ENCODE measurements around the gene ESYT1. TPM values are rescaled to one million over a fixed set of nuclear protein-coding genes. Genes with fewer than 3 reads are reported as not detected.
A peak's percentile ranks its signal among the peaks of the same experiment; 100 is the strongest.

Gene ESYT1
- total RNA-seq, 3 donors from 2014 or later, result 44.9 to 75.7 (median 52.0) TPM

- ATAC-seq, result peak; percentile 64
- H3K9me3 ChIP-seq, result no peaks in the 10 kb centered on the region
- peaks cover 21% of the 10 kb centered on the region for H3K4me1 ChIP-seq (ENCODE audit: low read depth)
- TF ChIP-seq CTCF (IDR thresholded peaks at IDR 0.05), result no peak
- H3K36me3 ChIP-seq (ENCODE audit: low read depth), result no peaks in the 10 kb centered on the region
- peak overlapping the region; percentile 31 for H3K4me3 ChIP-seq
- intact Hi-C loops (cut with DNase I, micrococcal nuclease), result loop anchor here in 1 of 2 donors (10.0 kb wide), 1 partner anchor 65 kb away; the partner anchor contains the start of gene ESYT1
- peak; percentile 85 to 93 (median 87) for DNase-seq
Observed at GRCh38 chr12:56189918-56190694, 62.0 kb downstream of the ESYT1 start.

GRCh38 chr12:56190695-56191155, 62.7 kb downstream of the ESYT1 start:
- DNase-seq, result no peak
- H3K4me3 ChIP-seq, result peak overlapping the region; percentile 31
- intact Hi-C loops (cut with DNase I, micrococcal nuclease), result no loop called here
- peaks cover 21% of the 10 kb centered on the region for H3K4me1 ChIP-seq (ENCODE audit: low read depth)
- H3K36me3 ChIP-seq (ENCODE audit: low read depth), result no peaks in the 10 kb centered on the region
- H3K9me3 ChIP-seq, result no peaks in the 10 kb centered on the region
- no peak for ATAC-seq
- no peak for TF ChIP-seq CTCF (IDR thresholded peaks at IDR 0.05)

GRCh38 chr12:56192582-56192981, 64.5 kb downstream of the ESYT1 start:
- Histone ChIP-seq H3K9me3 (no peaks in the 10 kb centered on the region), H3K4me1 (ENCODE audit: low read depth) (peaks cover 15% of the 10 kb centered on the region), H3K36me3 (ENCODE audit: low read depth) (no peaks in the 10 kb centered on the region), H3K4me3 (no peak overlapping the region)
- TF ChIP-seq CTCF (IDR thresholded peaks at IDR 0.05), result no peak
- intact Hi-C loops (cut with DNase I, micrococcal nuclease), result no loop called here
- ATAC-seq (no peak), DNase-seq (no peak)

GRCh38 chr12:56193025-56193578, 65.0 kb downstream of the ESYT1 start:
- Histone ChIP-seq H3K9me3 (no peaks in the 10 kb centered on the region), H3K4me3 (no peak overlapping the region), H3K4me1 (ENCODE audit: low read depth) (peaks cover 10% of the 10 kb centered on the region), H3K36me3 (ENCODE audit: low read depth) (no peaks in the 10 kb centered on the region)
- intact Hi-C loops (cut with DNase I, micrococcal nuclease), result no loop called here
- peak; percentile 19 for ATAC-seq
- DNase-seq, result peak in 1 of 3 donors; percentile 97
- peak; percentile 53 for TF ChIP-seq CTCF (IDR thresholded peaks at IDR 0.05)

Other genes starting within 250 kb of the ESYT1 start
- gene PYM1, start 200.4 kb upstream of the ESYT1 start, total RNA-seq, result 10 to 100 TPM; 29.7 to 48.8 (median 45.7) TPM
- gene DGKA, start 197.1 kb upstream of the ESYT1 start, total RNA-seq, result 100 to 1,000 TPM in 1 of 3 donors, 10 to 100 TPM in 2; 82.6 to 148 (median 97.0) TPM
- 1 to 10 TPM; 1.3 to 4.4 (median 3.4) TPM for gene PMEL, start 162.2 kb upstream of the ESYT1 start, total RNA-seq
- gene CDK2, start 161.4 kb upstream of the ESYT1 start, total RNA-seq, result 10 to 100 TPM; 17.1 to 22.1 (median 20.8) TPM
- 100 to 1,000 TPM; 131 to 179 (median 173) TPM for gene RAB5B, start 154.2 kb upstream of the ESYT1 start, total RNA-seq
- gene SUOX, start 131.0 kb upstream of the ESYT1 start, total RNA-seq, result 10 to 100 TPM; 29.2 to 32.0 (median 30.4) TPM
- 1 to 10 TPM; 3.5 to 9.1 (median 7.2) TPM for gene IKZF4, start 107.2 kb upstream of the ESYT1 start, total RNA-seq
- gene RPS26, start 86.3 kb upstream of the ESYT1 start, total RNA-seq, result 10 to 100 TPM; 28.8 to 81.1 (median 34.5) TPM
- 100 to 1,000 TPM; 136 to 423 (median 212) TPM for gene ERBB3, start 48.1 kb upstream of the ESYT1 start, total RNA-seq
- gene PA2G4, start 23.7 kb upstream of the ESYT1 start, total RNA-seq, result 10 to 100 TPM; 61.7 to 94.9 (median 90.3) TPM
- gene RPL41, start 11.6 kb upstream of the ESYT1 start, total RNA-seq, result 1,000 to 10,000 TPM; 2,763 to 3,198 (median 3,152) TPM
- 10 to 100 TPM in 1 of 3 donors, 1 to 10 TPM in 2; 5.0 to 11.8 (median 5.4) TPM for gene ZC3H10, start 10.0 kb upstream of the ESYT1 start, total RNA-seq
- 10 to 100 TPM; 13.0 to 39.8 (median 22.7) TPM for gene MYL6B, start 24.3 kb downstream of the ESYT1 start, total RNA-seq
- gene MYL6, start 30.1 kb downstream of the ESYT1 start, total RNA-seq, result 1,000 to 10,000 TPM; 1,884 to 3,185 (median 1,894) TPM
- gene SMARCC2, start 61.2 kb downstream of the ESYT1 start, total RNA-seq, result 100 to 1,000 TPM in 2 of 3 donors, 10 to 100 TPM in 1; 91.7 to 163 (median 116) TPM
- gene RNF41, start 93.7 kb downstream of the ESYT1 start, total RNA-seq, result 10 to 100 TPM; 30.4 to 51.5 (median 32.1) TPM
- gene NABP2, start 96.1 kb downstream of the ESYT1 start, total RNA-seq, result 10 to 100 TPM; 22.2 to 37.3 (median 30.2) TPM
- gene SLC39A5, start 101.8 kb downstream of the ESYT1 start, total RNA-seq, result 100 to 1,000 TPM in 2 of 3 donors, 10 to 100 TPM in 1; 88.4 to 298 (median 129) TPM
- gene ANKRD52, start 130.1 kb downstream of the ESYT1 start, total RNA-seq, result 10 to 100 TPM; 35.6 to 53.8 (median 43.1) TPM
- 10 to 100 TPM in 1 of 3 donors, 1 to 10 TPM in 2; 4.0 to 12.7 (median 5.3) TPM for gene COQ10A, start 138.7 kb downstream of the ESYT1 start, total RNA-seq
- 100 to 1,000 TPM; 261 to 344 (median 332) TPM for gene CS, start 172.1 kb downstream of the ESYT1 start, total RNA-seq
- 10 to 100 TPM; 75.5 to 79.3 (median 77.7) TPM for gene CNPY2, start 187.7 kb downstream of the ESYT1 start, total RNA-seq
- 10 to 100 TPM; 61.4 to 73.5 (median 61.9) TPM for gene PAN2, start 205.7 kb downstream of the ESYT1 start, total RNA-seq
- under 1 TPM in 1 of 3 donors, not detected in 2; 0.55 TPM for gene IL23A, start 210.6 kb downstream of the ESYT1 start, total RNA-seq
- 100 to 1,000 TPM in 1 of 3 donors, 10 to 100 TPM in 2; 82.9 to 112 (median 95.7) TPM for gene STAT2, start 231.8 kb downstream of the ESYT1 start, total RNA-seq
- not detected for gene APOF, start 234.6 kb downstream of the ESYT1 start, total RNA-seq

Measured in mucosa of descending colon (tissue), 3 donors.